Brain pericyte (primary cell): ENCODE data around the gene RHEB.

Experiments used
- DNase-seq: peaks from one replicate; pipeline ENCODE4 v3.0.0-alpha.2; 2012; ENCODE audit warnings: low read depth, low spot score

Gene RHEB

GRCh38 chr7:151448261-151449252 is 71.1 kb downstream of the RHEB start:
- no peak for DNase-seq

- DNase-seq = no peak
Observed at GRCh38 chr7:151447901-151448260, 71.8 kb downstream of the RHEB start.

- no peak for DNase-seq
Observed at GRCh38 chr7:151447312-151447711, 72.4 kb downstream of the RHEB start.

- no peak for DNase-seq
Observed at GRCh38 chr7:151446412-151446811, 73.3 kb downstream of the RHEB start.

GRCh38 chr7:151444632-151445031 is 75.1 kb downstream of the RHEB start:
- no peak for DNase-seq

GRCh38 chr7:151442776-151443496 is 76.8 kb downstream of the RHEB start:
- no peak for DNase-seq

GRCh38 chr7:151440799-151441445 is 78.8 kb downstream of the RHEB start:
- no peak for DNase-seq

- DNase-seq = no peak
Observed at GRCh38 chr7:151439855-151440798, 79.6 kb downstream of the RHEB start, which contains the start of gene CRYGN. TSS of gene CRYGN (minus strand) at chr7:151440141. CDS start at chr7:151439917, 224 bp downstream.

- no peak for DNase-seq
Observed at GRCh38 chr7:151438864-151439601, 80.7 kb downstream of the RHEB start.

GRCh38 chr7:151437866-151438516 is 81.7 kb downstream of the RHEB start:
- DNase-seq = no peak

- no peak for DNase-seq
Observed at GRCh38 chr7:151437159-151437553, 82.5 kb downstream of the RHEB start.

GRCh38 chr7:151436446-151437158 is 83.1 kb downstream of the RHEB start:
- DNase-seq = no peak

GRCh38 chr7:151435971-151436370 is 83.7 kb downstream of the RHEB start:
- no peak for DNase-seq

GRCh38 chr7:151435103-151435916 is 84.4 kb downstream of the RHEB start:
- no peak for DNase-seq

- DNase-seq = no peak
Observed at GRCh38 chr7:151434549-151434948, 85.1 kb downstream of the RHEB start.

- no peak for DNase-seq
Observed at GRCh38 chr7:151433721-151434400, 85.8 kb downstream of the RHEB start.

- no peak for DNase-seq
Observed at GRCh38 chr7:151432658-151433521, 86.8 kb downstream of the RHEB start.
